HCT116 (cell line): ENCODE results near the gene INPP4A. TPM values are rescaled to one million over a fixed set of nuclear protein-coding genes. Genes with fewer than 3 reads are reported as not detected.

ENCODE experiments used
- ATAC-seq: fragments of 200-7000 bp; cut with Tn5 transposase; 2 replicates; pipeline ENCODE4 v1.9.1; 2020; ENCODE audit warnings: mild to moderate bottlenecking, moderate library complexity
- BruUV-seq: library from RNA; stranded (reverse); fragments of 400-500 nt; replicated peaks from 2 replicates; lab custom pipeline; 2021; lab: Mats Ljungman, UMichigan
- CTCF ChIA-PET: fragments of 300-600 bp; sonication (Branson Sonifier 250); formaldehyde crosslinking; loops from one replicate; lab custom pipeline; 2021; ENCODE audit warnings: antibody characterized with exemption; lab: Charles Lee
- POLR2A ChIA-PET: fragments of 300-600, 350-600 bp; sonication (Branson Sonifier 250); formaldehyde crosslinking; loops from one replicate; lab custom pipeline; 2021; ENCODE audit warnings: antibody characterized with exemption; lab: Charles Lee
- RAD21 ChIA-PET, 2 experiments: fragments of 300-600 bp; sonication (Branson Sonifier 250); formaldehyde crosslinking; loops; one replicate each; lab custom pipeline; 2023; ENCODE audit warnings: low total read pairs in 2 of 2; ENCODE audit not compliant: uncharacterized antibody in 2 of 2, unreplicated experiment in 2 of 2, low non-redundant PET in 1 of 2; lab: Charles Lee
- DNase-seq: peaks from one replicate; pipeline ENCODE4 v3.0.0-alpha.2; 2010; ENCODE audit warnings: low read depth, low spot score
- H2AFZ ChIP-seq: fragments of 200-600 bp; shearing (Covaris generic), sonication (generic); 2 replicates; pipeline ENCODE4 v1.6.1; 2017; ENCODE audit warnings: low read depth, mixed run types, mixed read lengths, antibody characterized with exemption, low read length; ENCODE audit not compliant: poor library complexity, severe bottlenecking
- H3K27ac ChIP-seq: 2 replicates; pipeline ENCODE4 v1.5.1; 2012; ENCODE audit warnings: low read depth, low read length
- H3K27me3 ChIP-seq: fragments of 200-600 bp; sonication (generic); 2 replicates; pipeline ENCODE4 v1.6.1; 2016; ENCODE audit warnings: mixed run types, low read length, mixed read lengths; ENCODE audit not compliant: insufficient read depth
- H3K36me3 ChIP-seq, 2 experiments: fragments of 200-500 bp in 1 of 2; fragments of 200-600 bp in 1 of 2; sonication (Bioruptor generic) in 1 of 2; sonication (generic) in 1 of 2; 2 replicates each; pipeline versions ENCODE4 v1.5.1 to v1.6.1; 2014 to 2016; ENCODE audit warnings: low read length in 2 of 2, inconsistent platforms in 1 of 2, mixed read lengths in 1 of 2, mixed run types in 1 of 2; ENCODE audit not compliant: insufficient read depth in 2 of 2, control insufficient read depth in 1 of 2
- H3K4me1 ChIP-seq, 2 experiments: fragments of 200-600 bp in 1 of 2; sonication (generic) in 1 of 2; 2 replicates each; pipeline versions ENCODE4 v1.5.1 to v1.6.1; 2012 to 2017; ENCODE audit warnings: low read length in 2 of 2, inconsistent platforms in 1 of 2, mild to moderate bottlenecking in 1 of 2, mixed read lengths in 1 of 2, mixed run types in 1 of 2, moderate library complexity in 1 of 2; ENCODE audit not compliant: insufficient read depth in 2 of 2, control insufficient read depth in 1 of 2
- H3K4me2 ChIP-seq: fragments of 200-600 bp; sonication (generic); 2 replicates; pipeline ENCODE4 v1.6.1; 2017; ENCODE audit warnings: mixed run types, low read length, mixed read lengths
- H3K4me3 ChIP-seq, 2 experiments: fragments of 200-600 bp in 1 of 2; sonication (generic) in 1 of 2; replicated peaks in 1 of 2; 2 replicates each; pipeline ENCODE4 v1.5.1; 2011 to 2016; ENCODE audit warnings: low read length in 2 of 2, control low read depth in 1 of 2, low read depth in 1 of 2, mild to moderate bottlenecking in 1 of 2, mixed read lengths in 1 of 2, mixed run types in 1 of 2
- H3K79me2 ChIP-seq: fragments of 200-600 bp; sonication (generic); 2 replicates; pipeline ENCODE4 v1.6.1; 2017; ENCODE audit warnings: mild to moderate bottlenecking, mixed run types, low read length, moderate library complexity, mixed read lengths; ENCODE audit not compliant: insufficient read depth
- H3K9ac ChIP-seq: fragments of 200-600 bp; sonication (generic); 2 replicates; pipeline ENCODE4 v1.6.1; 2016; ENCODE audit warnings: low read length, mixed read lengths
- H3K9me2 ChIP-seq: fragments of 200-600 bp; sonication (generic), shearing (Covaris generic); 2 replicates; pipeline ENCODE4 v1.6.1; 2017; ENCODE audit warnings: mixed run types, mild to moderate bottlenecking, moderate library complexity; ENCODE audit not compliant: insufficient read depth
- H3K9me3 ChIP-seq, 2 experiments: fragments of 200-500 bp in 1 of 2; fragments of 200-600 bp in 1 of 2; sonication (Bioruptor generic) in 1 of 2; sonication (generic) in 1 of 2; 2 replicates each; pipeline ENCODE4 v1.6.1; 2014 to 2017; ENCODE audit warnings: low read length in 2 of 2, mixed read lengths in 2 of 2, inconsistent platforms in 1 of 2, low read depth in 1 of 2, mild to moderate bottlenecking in 1 of 2, mixed run types in 1 of 2, moderate library complexity in 1 of 2; ENCODE audit not compliant: control insufficient read depth in 1 of 2, insufficient read depth in 1 of 2
- H4K20me1 ChIP-seq: fragments of 200-600 bp; sonication (generic), shearing (Covaris generic); 2 replicates; pipeline ENCODE4 v1.6.1; 2017; ENCODE audit warnings: mixed run types, mild to moderate bottlenecking, moderate library complexity; ENCODE audit not compliant: insufficient read depth
- CBX3 ChIP-seq: IDR thresholded peaks from 2 replicates; pipeline ENCODE4 v1.6.1; 2012; ENCODE audit warnings: low read depth
- EGR1 ChIP-seq: IDR thresholded peaks from 2 replicates; pipeline ENCODE4 v1.6.1; 2012; ENCODE audit warnings: low read depth
- ELF1 ChIP-seq: IDR thresholded peaks from 2 replicates; pipeline ENCODE4 v1.6.1; 2012; ENCODE audit warnings: low read depth, borderline replicate concordance
- EZH2 ChIP-seq: fragments of 200-600 bp; sonication (generic); IDR thresholded peaks from 2 replicates; pipeline ENCODE4 v1.6.1; 2017; ENCODE audit warnings: antibody characterized with exemption, mixed run types
- EZH2phosphoT487 ChIP-seq: fragments of 200-600 bp; IDR thresholded peaks from 2 replicates; pipeline ENCODE4 v1.6.1; 2018; ENCODE audit warnings: antibody characterized with exemption, borderline replicate concordance
- FOSL1 ChIP-seq: IDR thresholded peaks from 2 replicates; pipeline ENCODE4 v1.6.1; 2012; ENCODE audit warnings: low read depth
- SIN3A ChIP-seq: IDR thresholded peaks from 2 replicates; pipeline ENCODE4 v1.6.1; 2012; ENCODE audit warnings: low read depth
- SRF ChIP-seq: IDR thresholded peaks from 2 replicates; pipeline ENCODE4 v1.6.1; 2012; ENCODE audit warnings: low read depth
- YY1 ChIP-seq: IDR thresholded peaks from 2 replicates; pipeline ENCODE4 v1.6.1; 2011; ENCODE audit warnings: low read length, low read depth, moderate library complexity, mild to moderate bottlenecking; ENCODE audit not compliant: insufficient replicate concordance; ENCODE audit errors: extremely low read depth
- ZFX ChIP-seq: fragments of 450-650 bp; IDR thresholded peaks from 2 replicates; pipeline ENCODE4 v1.6.1; 2017
- intact Hi-C: fragments of 100-400 bp; cut with micrococcal nuclease; formaldehyde crosslinking; loops from 2 replicates; pipeline ENCODE4 v1.10.0; 2022
- total RNA-seq: library from RNA; stranded (reverse); gene quantifications from one replicate; pipeline ENCODE4 v1.2.1, GENCODE V29; 2021; ENCODE audit not compliant: unreplicated experiment
- TF ChIP-seq, protein P1 (sequence below), 3 experiments: fragments of 200-600 bp in 1 of 3; sonication (generic) in 1 of 3; IDR thresholded peaks in 2 of 3; conservative IDR thresholded peaks in 1 of 3; 2 replicates each; pipeline ENCODE4 v1.5.1; 2012 to 2017; ENCODE audit warnings: low read depth in 2 of 3, low read length in 2 of 3, antibody characterized with exemption in 1 of 3, borderline replicate concordance in 1 of 3, control low read depth in 1 of 3, mild to moderate bottlenecking in 1 of 3, mixed read lengths in 1 of 3, mixed run types in 1 of 3, moderate library complexity in 1 of 3; ENCODE audit not compliant: insufficient read depth in 1 of 3
- TF ChIP-seq, protein P2 (sequence below): IDR thresholded peaks from 2 replicates; pipeline ENCODE4 v1.6.1; 2012
- TF ChIP-seq, protein P3 (sequence below): IDR thresholded peaks from 2 replicates; pipeline ENCODE4 v1.6.1; 2012; ENCODE audit warnings: low read depth
- TF ChIP-seq, protein P4 (sequence below): IDR thresholded peaks from 2 replicates; pipeline ENCODE4 v1.6.1; 2012

INPP4A gene
- total RNA-seq, 1 experiment from 2014 or later, result 18.5 TPM

DNA sequence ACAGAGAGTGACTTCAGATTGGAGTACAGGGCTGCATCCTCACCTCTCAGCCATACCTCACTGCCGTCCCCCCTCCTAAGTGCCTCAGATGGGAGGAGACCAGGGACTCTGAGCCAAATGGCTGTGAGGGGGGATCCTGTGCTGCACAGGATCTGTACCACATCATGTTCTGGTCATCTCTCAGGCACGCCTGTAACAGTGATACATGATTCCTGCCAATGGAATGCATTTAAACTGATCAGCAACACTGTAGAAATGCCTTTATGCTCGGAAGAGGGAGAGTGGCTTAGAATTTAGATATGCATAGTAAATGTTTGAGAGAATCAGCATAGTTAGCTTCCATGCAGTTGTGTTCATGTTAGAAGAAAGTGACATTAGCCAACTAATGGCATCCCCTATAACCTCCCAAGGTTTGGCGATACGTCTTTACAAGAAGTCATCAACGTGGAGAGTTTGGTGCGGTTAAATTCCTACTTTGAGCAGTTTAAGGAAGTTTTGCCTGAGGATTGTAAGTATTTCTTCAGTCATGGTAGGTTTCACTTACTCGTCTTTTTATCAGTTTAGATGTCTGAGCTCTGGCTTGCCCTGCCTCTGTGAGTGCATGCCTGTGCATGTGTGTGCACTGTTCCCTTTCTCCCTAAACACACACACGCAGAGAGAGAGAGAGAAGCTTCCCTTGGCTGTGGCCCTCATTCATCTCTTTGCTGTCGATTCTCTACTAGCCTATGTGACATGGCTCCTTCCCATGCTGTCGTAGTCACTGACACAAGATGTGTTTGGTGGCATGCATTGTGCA lies 123.7 kb downstream of the INPP4A start:
- H3K27me3 ChIP-seq, result no peaks in the 10 kb centered on the region
- H3K4me1 ChIP-seq, result no peaks in the 10 kb centered on the region
- BruUV-seq, result no TSS peak
- H3K4me2 ChIP-seq, result no peak overlapping the region
- intact Hi-C loops, result no loop called here
- H3K79me2 ChIP-seq, result no peaks in the 10 kb centered on the region
- no peak for DNase-seq
- TF ChIP-seq EZH2phosphoT487, result no peak
- TF ChIP-seq, protein P1, sequence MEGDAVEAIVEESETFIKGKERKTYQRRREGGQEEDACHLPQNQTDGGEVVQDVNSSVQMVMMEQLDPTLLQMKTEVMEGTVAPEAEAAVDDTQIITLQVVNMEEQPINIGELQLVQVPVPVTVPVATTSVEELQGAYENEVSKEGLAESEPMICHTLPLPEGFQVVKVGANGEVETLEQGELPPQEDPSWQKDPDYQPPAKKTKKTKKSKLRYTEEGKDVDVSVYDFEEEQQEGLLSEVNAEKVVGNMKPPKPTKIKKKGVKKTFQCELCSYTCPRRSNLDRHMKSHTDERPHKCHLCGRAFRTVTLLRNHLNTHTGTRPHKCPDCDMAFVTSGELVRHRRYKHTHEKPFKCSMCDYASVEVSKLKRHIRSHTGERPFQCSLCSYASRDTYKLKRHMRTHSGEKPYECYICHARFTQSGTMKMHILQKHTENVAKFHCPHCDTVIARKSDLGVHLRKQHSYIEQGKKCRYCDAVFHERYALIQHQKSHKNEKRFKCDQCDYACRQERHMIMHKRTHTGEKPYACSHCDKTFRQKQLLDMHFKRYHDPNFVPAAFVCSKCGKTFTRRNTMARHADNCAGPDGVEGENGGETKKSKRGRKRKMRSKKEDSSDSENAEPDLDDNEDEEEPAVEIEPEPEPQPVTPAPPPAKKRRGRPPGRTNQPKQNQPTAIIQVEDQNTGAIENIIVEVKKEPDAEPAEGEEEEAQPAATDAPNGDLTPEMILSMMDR (IDR thresholded peaks at IDR 0.05 in 2 of 3, conservative IDR thresholded peaks at IDR 0.05 in 1 of 3; ENCODE audit: borderline replicate concordance in 1 of 3, insufficient read depth in 1 of 3, low read depth in 2 of 3, low read length in 2 of 3), result no peak
- no peak for TF ChIP-seq FOSL1
- TF ChIP-seq EGR1, result no peak
- TF ChIP-seq SRF, result no peak
- no peak for TF ChIP-seq ELF1
- TF ChIP-seq, protein P2, sequence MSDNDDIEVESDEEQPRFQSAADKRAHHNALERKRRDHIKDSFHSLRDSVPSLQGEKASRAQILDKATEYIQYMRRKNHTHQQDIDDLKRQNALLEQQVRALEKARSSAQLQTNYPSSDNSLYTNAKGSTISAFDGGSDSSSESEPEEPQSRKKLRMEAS, result no peak
- TF ChIP-seq ZFX, result no peak
- TF ChIP-seq EZH2, result no peak
- TF ChIP-seq, protein P3, sequence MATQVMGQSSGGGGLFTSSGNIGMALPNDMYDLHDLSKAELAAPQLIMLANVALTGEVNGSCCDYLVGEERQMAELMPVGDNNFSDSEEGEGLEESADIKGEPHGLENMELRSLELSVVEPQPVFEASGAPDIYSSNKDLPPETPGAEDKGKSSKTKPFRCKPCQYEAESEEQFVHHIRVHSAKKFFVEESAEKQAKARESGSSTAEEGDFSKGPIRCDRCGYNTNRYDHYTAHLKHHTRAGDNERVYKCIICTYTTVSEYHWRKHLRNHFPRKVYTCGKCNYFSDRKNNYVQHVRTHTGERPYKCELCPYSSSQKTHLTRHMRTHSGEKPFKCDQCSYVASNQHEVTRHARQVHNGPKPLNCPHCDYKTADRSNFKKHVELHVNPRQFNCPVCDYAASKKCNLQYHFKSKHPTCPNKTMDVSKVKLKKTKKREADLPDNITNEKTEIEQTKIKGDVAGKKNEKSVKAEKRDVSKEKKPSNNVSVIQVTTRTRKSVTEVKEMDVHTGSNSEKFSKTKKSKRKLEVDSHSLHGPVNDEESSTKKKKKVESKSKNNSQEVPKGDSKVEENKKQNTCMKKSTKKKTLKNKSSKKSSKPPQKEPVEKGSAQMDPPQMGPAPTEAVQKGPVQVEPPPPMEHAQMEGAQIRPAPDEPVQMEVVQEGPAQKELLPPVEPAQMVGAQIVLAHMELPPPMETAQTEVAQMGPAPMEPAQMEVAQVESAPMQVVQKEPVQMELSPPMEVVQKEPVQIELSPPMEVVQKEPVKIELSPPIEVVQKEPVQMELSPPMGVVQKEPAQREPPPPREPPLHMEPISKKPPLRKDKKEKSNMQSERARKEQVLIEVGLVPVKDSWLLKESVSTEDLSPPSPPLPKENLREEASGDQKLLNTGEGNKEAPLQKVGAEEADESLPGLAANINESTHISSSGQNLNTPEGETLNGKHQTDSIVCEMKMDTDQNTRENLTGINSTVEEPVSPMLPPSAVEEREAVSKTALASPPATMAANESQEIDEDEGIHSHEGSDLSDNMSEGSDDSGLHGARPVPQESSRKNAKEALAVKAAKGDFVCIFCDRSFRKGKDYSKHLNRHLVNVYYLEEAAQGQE, result no peak
- no peak for TF ChIP-seq SIN3A
- TF ChIP-seq YY1, result no peak
- TF ChIP-seq, protein P4, sequence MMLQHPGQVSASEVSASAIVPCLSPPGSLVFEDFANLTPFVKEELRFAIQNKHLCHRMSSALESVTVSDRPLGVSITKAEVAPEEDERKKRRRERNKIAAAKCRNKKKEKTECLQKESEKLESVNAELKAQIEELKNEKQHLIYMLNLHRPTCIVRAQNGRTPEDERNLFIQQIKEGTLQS, result no peak
- no peak for TF ChIP-seq CBX3
- TF ChIP-seq, all 23 proteins: peak for 0
- Histone ChIP-seq H3K9me2 (no peaks in the 10 kb centered on the region), H3K27ac (no peak overlapping the region), H3K36me3 (peaks cover 0 to 10% of the 10 kb centered on the region in 2 experiments; a peak in 1 of 4 replicates), H3K9ac (no peak overlapping the region), H3K4me3 (no peak overlapping the region), H3K9me3 (no peaks in the 10 kb centered on the region), H4K20me1 (no peaks in the 10 kb centered on the region), H2AFZ (no peak overlapping the region)
- ChIA-PET POLR2A (no interaction called here), CTCF (interaction anchor here (0.6 to 1.2 kb wide), 3 partner anchors 9 to 17 kb away, joined by 3 to 11 read pairs (median 3); no protein-coding TSS in a partner anchor), RAD21 (no interaction called here)
- ATAC-seq, result no peak
